Measurements from ENCODE around the gene CNR2.
A peak's percentile ranks its signal among the peaks of the same experiment; 100 is the strongest.
"Not testable (repeated sequence)": the region's sequence is repeated elsewhere in the genome, so short reads cannot be mapped to it uniquely, and the experiment has no call there.

CNR2 gene

DNA sequence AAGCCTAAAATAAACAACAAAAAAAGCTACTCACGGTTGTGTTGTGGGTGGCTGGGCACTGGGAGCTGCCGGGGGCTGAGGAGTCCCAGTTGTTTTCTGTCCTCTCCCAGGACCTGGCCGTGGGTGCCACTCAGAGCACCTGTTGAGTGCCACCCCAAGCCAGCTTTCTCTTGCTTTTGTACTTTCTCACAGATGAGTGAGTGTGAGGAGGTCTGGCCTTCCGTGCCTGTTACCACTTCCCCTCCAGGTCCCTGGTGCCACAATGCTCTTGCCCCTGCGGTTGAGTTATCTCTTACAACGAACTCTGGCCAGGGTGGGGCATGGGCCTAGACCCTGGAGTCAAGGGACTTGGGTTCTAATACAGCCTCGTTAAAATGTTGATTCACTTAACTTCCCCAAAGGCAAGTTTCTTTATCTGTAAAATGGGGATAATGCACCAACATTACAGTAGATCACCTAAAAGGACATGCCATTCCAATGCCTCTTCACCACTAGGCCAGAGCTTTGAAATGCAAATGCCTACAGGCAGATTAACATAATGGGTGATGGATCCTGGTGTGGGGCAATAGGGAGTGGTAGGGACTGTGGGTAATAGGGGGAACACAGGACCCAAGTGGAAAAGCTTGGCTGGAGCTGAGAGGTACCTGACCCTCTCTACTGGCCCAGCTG lies at the start of gene CNR2:
Gene CNR2 (minus strand): TSS at position 151 of the 669 bp plus-strand sequence. CDS start 37,745 bp downstream, outside the sequence.
- DNase-seq = no peak

DNA sequence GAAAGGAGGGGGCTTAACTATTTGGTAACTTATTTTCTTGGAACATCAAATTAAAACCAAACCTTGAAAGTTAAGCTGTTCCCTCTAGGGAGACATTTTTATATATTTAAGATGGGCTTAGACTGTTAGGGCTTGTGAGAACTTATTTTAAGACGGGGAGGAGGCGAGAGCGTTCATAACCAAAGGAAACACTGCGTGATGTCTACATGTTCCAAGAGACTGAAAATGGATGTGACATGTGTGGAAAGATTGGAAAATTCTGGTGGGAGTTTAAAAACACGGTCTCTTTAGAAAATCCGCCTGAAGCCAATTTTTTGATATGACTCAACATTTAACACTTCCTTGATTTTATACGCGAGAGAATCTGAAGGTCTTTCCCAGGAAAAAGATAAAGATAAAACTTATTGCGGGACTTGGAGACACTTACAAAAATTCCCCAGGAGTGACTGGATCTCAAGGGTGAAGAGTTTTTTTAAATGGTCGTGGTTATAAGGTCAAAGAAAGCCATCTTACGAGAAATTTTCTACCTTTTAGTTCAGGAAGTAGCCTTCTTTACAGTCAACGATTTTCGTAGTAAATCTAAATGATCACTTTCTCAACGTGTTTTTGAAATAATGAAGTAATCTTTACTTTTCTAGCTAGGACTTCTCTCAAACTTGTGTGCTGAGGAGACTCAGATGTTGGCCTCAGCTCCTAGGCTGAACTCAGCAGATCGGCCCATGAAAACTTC lies 47.3 kb upstream of the CNR2 start:
- DNase-seq = no peak

DNA sequence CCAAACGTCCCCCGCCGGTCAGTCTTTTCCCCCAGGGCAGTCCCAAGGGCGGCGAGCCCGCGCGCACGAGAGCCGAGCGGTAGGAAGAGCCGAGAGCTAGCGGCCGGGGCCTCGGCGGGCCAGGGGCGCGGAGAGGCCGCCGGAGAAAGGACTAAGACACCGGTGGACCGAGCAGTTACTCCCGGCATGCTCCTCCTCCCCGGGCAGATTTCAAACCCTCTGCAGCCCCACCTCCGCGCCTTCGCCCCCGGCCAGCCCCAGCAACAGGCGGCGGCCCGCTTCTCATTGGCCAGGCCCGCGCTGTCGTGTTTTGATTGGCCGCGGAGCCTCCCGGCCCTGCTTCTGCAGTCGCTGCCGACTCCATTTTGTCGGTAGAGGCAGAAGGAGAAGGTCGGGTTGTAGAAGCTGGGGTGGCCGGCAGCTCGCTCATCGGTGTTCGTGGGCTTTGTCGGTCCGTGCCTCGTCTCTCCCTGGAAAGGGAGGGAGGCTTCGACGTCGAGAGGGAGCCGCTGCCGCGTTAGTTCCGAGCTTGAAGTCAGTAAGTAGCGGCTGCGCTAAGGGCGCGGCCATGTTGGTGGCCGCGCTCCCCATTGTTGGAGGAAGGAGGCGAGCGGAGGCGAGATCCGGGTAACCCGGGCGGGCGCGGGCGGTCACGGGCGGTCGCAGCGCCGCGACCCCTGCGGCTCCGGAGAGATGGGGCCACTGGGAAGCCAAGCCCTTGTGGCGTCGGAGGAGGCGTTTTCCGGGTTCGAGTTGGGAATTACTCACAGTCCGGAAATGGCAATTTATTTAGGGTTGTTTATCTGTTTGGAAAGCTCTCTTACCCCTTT lies 46.5 kb upstream of the CNR2 start, which contains the start of gene PNRC2:
Gene PNRC2 (plus strand): TSS at position 368 of the 830 bp plus-strand sequence. CDS start 1,630 bp downstream, outside the sequence.
- peak; percentile 64 for DNase-seq

DNA sequence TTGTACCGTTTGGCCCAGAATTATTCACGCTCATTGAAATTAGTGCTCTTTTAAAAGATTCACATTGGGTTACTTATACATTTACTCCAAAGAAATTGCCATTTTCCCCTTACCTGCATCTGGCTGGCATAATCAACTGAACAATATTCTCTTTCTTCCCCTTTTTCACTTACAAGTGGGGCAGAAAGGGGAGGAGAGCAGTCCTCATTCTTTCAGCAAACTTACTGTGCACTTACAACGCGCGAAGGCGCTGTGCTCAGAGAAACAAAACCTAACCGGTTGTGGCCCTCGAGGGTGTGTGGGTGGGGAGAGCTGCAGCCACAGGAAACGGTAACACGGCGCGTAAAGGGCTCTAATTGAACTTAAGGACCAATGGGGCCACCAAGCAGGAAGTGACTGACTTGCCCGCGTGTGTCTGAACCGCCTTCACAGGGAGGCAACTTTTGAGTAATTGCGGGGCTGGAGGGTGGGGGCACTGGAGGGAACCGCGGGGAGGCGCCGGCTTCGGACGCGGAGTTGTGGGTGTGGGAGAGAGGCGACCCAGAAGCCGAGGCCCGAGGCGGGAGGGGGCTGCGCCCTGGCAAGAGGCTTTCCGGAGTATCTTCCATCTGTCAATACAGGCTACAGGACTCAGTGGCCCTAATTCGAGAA lies 45.8 kb upstream of the CNR2 start:
- DNase-seq = peak; percentile 99

DNA sequence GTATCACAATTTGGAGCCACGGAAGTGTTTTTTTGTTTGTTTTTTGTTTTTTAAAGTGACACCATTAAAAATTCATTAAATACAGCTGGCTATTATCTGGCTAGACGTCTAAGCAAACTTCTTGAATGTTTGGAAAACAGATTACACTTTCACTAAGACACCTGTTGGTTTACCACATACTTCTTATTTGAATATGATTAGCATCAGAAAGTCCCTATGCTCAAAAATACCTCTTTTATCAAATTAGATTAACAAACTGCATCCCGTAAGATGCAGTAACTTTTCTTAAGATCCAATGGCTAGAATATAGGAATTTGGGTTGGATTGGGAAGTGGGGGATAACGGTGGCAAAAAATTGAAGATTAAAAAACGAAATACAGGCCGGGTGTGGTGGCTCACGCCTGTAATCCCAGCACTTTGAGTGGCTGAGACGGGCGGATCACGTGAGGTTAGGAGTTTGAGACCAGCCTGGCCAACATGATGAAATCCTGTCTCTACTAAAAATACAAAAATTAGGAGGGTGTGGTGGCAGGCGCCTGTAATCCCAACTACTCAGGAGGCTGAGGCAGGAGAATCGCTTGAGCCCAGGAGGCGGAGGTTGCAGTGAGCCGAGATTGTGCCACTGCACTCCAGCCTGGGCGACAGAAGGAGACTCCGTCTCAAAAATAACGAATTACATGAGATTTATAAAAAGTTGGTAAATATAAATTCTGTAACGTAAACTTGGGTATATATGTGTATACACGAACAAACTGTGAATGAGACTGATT lies 45.1 kb upstream of the CNR2 start:
- DNase-seq = not testable (repeated sequence)

DNA sequence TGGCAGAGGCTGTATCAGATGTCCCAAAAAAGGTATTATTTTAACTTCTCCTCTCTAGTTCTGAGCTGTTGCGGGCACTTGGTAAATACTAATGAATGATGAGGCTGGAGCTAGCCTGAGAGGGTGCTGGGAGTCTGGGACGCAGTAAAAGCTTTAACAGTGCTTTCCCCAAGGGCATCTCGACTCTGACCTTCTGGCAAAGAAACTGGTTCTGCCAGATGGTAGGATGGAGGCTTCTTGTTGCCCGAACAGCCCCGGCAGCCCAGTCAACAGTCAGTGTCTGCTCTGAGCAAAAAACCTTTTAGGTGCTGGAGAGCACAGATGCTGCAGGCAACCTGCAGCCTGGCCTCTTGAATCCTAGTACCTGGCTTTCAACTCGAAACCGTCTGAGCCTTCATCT lies 43.9 kb upstream of the CNR2 start:
- DNase-seq = no peak

DNA sequence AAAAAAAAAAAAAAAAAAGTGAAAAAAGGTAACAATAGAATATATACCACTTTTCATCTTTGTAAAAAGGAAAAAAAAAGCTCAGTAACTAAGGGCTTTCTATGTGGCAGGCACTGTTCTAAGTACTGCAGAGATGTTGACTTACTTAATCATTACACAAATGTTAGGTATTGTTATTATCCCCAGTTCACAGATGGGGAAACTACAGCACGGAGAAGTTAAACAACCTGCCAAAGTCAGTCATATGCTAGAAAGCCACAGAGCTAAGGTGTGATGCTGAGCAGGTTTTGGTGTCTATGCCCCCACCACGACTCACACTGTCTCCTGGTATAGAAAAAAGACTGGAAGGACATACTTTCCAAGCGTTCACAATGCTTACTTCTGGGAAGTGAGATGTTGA lies 39.9 kb upstream of the CNR2 start:
- no peak for DNase-seq

DNA sequence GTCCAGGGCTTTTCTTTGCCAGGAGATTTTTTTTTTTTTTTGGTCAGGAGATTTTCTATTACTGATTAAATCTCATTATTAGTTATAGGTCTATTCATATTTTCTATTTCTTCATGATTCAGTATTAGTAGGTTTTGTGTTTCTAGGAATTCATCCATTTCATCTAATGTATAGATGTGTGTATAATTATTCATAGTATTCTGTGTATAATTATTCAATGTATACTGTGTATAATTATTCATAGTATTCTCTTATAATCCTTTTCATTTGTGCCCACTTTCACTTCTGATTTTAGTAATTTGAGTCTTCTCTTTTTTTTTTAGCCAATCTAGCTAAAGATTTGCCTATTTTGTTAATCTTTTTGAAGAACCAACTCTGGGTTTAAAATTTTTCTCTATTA lies 34.2 kb upstream of the CNR2 start:
- no peak for DNase-seq

DNA sequence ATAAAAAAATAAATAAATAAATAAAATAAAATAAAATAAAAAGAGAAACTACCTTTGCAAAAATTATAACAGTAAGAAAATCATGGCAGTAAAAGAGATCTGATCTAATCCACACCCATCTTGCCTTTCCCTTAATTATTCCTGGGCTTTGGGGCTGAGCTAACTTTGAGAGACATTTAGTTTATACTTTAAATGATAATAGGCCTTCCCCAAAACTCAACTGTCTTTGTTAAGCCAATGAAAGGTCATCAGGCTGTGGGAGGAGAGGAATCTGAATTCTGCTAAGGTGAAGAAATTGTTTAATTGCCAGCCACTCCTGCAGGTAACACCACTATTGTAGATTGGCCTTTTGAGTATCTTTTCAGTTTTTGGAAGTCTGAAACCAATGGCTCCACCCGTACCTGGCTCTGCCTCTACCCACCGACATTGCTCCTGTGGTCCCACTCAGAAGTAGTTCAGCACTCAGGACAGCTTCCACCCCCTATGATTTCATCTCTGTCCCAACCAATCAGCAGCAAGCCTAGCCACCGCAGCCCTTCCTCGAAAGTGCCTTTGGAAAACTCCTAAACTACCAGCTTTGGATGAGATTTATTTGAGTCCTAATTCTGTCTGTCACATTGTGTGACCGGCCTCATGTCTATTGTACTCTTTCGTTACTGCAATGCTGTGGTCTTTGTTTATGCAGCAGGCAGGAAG lies 23.5 kb upstream of the CNR2 start:
- DNase-seq = no peak

DNA sequence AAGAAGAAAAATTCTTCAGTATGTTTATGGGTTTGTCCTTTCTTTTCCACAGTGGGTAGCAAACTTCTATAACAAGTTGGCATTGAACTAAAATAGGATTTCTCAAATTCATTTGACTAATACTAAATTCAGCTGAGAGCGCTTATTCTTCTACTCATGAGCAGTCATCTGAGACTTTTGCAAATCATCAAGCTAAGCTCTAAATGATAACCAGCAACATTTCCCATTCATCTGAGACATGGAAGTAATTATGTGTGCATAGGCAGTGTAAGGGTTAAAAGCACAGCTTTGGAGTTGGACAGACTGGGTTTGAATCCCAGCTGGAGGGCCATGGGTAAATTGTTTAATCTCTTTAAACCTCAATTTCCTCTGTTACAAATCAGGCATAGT lies 18.3 kb upstream of the CNR2 start:
- DNase-seq = no peak

DNA sequence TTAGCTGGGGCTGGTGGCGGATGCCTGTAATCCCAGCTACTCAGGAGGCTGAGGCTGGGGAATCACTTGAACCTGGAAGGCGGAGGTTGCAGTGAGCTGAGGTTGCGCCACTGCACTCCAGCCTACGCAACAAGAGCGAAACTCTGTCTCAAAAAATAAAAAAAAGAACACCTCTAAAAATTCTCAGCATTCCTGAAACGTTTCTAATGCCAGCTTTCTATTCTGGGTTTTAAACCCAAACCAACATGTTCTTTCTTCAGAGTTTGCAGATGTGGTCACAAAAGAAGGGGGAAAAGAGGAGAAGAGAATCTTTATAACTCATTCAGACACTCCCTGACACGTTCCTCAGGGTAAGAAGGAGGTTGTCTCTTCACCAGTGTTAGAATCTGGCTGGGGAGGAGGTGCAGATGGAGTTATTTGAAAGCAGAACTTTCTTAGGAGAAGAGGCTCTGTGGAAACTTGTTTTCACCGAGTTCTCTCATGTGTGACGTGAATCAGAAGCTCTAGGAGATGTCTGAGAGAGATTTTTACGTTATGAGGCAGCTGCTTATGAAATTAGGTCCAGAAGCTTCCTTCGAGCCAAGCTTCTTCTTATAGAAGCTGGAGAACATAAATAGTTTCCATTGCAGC lies 17.8 kb upstream of the CNR2 start:
- DNase-seq = no peak

DNA sequence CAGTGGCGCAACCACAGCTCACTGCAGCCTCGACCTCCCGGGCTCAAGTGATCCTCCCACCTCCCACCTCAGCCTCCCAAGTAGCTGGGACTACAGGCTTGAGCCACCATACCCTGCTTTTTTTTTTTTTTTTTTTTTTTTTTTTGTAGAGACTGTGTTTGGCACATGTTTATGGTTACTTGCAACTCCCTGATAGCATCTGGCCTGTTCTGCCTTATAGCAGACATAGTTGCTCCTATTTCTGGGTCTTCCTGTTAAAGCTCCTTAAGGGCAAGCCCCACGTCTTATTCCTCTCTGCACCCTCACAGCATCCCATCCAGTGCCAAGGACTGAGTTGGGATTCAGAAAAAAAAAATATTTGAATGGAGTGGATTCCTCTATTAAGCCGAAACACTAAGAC lies 17.1 kb upstream of the CNR2 start:
- DNase-seq = no peak

DNA sequence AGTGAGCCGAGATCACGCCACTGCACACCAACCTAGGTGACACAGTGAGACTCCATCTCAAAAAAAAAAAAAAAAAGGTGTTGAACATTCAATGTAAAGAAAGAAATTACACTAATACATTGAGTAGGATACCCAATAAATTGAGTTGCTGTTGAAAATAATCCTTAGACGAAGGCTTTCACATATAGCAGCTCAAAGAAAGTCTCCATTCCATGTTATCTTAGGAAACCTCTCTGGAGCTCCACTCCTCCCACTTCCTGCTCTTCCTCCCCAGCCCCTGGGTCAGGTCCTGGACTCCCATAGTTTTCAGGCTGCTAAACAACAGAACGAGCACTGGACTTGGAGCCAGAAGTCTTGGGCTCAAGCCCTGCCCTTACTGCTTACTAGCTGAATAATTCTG lies 15.6 kb upstream of the CNR2 start:
- no peak for DNase-seq

DNA sequence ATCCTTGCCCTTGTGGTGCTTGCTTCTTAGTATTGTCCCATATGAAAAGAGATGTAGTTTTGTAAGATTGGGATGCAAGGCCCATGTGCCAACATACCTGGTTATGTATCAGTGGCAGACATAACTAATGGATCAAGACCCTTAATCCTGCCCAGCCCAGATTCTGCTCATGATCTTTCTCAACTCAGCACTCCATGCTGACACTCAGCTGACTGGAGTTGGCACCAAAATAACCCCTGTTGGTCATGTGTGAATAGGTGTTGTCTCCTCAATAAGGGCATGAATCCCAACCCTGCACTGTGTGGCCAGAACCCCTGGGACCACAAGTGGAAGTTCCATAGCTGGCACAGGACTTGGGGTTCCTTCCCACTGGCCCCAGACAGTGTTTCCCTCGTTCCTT lies 13.9 kb upstream of the CNR2 start:
- no peak for DNase-seq

DNA sequence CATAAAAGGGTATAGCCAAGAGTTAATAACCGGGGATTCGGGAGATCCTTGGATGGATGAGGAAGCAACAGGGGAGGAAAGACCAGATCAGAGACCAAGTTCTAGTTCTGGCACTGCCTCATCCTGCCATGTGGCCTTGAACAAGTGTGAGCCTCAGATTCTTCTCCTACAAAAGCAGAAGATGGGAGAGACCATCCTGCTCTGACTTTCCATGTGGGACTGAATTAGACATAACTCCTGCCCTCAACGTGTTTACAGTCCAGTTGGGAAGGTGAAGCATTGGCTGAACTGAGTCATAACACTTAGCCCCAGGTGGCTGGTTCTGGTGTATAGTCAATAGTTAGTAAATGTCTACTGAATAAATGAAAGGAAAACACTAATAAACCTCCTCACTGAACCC lies 12.1 kb upstream of the CNR2 start:
- DNase-seq = no peak

DNA sequence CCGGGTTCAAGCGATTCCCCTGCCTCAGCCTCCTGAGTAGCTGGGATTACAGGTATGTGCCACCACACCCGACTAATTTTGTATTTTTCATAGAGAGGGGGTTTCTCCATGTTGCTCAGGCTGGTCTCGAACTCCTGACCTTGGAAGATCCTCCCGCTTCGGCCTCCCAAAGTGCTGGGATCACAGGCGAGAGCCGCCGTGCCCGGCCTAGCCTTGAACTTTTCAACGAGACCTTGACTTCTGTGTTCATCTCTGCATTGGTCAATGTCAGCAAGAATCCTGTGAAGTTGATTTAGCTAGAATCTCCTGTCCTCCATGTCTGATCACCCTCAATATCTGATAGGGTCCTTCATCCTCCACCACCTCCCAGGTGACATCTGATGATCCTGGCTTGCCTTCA lies 11.4 kb upstream of the CNR2 start:
- DNase-seq = no peak

DNA sequence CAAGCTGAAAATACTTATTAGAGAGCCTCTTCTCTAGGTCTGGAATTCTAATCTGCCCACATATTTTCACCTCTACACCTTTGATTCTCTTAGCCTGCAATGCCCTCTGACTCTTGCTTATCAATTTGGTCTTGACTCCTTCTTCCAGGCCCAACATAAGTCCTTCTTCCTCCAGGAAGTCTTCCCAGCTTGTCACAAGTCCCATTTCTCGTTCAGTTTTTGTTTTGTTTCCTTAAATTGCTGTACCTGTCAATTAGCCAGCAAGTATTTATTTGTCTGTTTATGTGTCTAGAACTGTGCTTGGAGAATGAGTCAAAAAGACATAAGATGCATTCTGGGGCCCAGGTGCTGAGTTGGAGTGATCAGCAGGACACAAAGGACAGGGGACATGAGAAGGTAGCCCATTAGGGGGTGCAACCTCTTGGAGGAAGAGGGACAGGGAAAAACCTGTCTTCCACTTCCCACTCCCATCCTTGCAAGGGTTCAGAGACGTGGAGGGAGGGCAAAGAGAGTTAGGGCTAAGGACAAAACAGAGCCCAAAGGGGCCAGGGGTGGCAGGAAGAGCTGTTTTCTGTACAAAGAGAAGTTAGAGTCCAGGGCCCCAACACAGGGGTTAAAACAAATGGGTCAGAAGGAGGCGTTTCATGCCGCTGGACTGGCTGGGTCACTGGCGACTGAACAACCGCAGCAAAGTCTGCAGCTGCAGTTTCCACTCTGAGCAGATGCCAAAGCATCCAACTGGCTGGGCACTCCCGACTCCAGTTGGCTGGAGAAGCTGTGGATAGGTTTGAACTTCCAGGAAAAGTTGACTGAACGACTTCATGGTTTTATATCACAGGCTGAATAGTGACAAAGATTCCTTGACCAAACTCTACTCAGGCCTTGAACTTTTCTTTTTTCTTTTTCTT lies 10.7 kb upstream of the CNR2 start:
- DNase-seq = no peak

DNA sequence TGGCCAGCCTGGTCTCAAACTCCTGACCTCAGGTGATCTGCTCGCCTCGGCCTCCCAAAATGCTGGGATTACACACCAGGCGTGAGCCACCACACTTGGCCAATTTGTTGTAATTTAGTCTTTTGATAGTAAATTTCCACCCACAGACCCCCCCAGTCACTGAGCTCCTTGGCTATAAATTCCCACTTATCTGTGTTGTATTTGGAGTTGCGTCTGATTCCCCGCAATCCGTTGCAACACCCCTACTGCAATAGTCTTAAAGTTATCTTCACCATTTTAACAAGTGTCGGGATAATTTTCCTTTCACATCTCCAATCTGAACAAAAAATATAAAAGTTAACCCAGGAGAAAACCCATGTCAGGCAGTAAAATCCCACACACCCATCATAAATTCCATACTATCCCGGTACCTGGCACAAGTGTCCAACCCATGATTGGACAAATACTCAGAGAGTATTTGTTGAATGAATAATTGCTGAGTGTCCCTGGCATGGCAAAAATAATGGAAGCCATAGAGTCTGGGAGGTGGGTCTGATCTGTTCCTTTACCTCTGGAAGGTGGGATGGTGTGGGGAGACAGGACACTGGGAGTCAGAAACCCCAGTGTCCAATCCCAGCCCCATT lies 9.3 kb upstream of the CNR2 start:
- no peak for DNase-seq
